ENCODE results near the gene NECAB2.

NECAB2 gene

GRCh38 chr16:84033251-84034195, 65.5 kb downstream of the NECAB2 start:
- DNase-seq = no peak
- TF ChIP-seq GATA1 (IDR thresholded peaks at IDR 0.05; ENCODE audit: low read depth, low read length) (no peak), POLR2A (IDR thresholded peaks at IDR 0.05; ENCODE audit: low read length) (no peak)

- TF ChIP-seq GATA1 (IDR thresholded peaks at IDR 0.05; ENCODE audit: low read depth, low read length) = no peak
- TF ChIP-seq POLR2A (IDR thresholded peaks at IDR 0.05; ENCODE audit: low read length) = no peak
- no peak for DNase-seq
These were observed 66.5 kb downstream of the NECAB2 start for GRCh38 chr16:84034516-84034915.

GRCh38 chr16:84036131-84036530, 68.1 kb downstream of the NECAB2 start:
- no peak for DNase-seq
- no peak for TF ChIP-seq GATA1 (IDR thresholded peaks at IDR 0.05; ENCODE audit: low read depth, low read length)
- no peak for TF ChIP-seq POLR2A (IDR thresholded peaks at IDR 0.05; ENCODE audit: low read length)

- TF ChIP-seq POLR2A (IDR thresholded peaks at IDR 0.05; ENCODE audit: low read length) (no peak), GATA1 (IDR thresholded peaks at IDR 0.05; ENCODE audit: low read depth, low read length) (no peak)
- no peak for DNase-seq
These were observed 69.0 kb downstream of the NECAB2 start for GRCh38 chr16:84036982-84037425.

- no peak for DNase-seq
- TF ChIP-seq GATA1 (IDR thresholded peaks at IDR 0.05; ENCODE audit: low read depth, low read length) (no peak), POLR2A (IDR thresholded peaks at IDR 0.05; ENCODE audit: low read length) (no peak)
These were observed 70.4 kb downstream of the NECAB2 start for GRCh38 chr16:84038469-84038868.

- no peak for DNase-seq
- TF ChIP-seq POLR2A (IDR thresholded peaks at IDR 0.05; ENCODE audit: low read length) = no peak
- TF ChIP-seq GATA1 (IDR thresholded peaks at IDR 0.05; ENCODE audit: low read depth, low read length) = no peak
These were observed 71.7 kb downstream of the NECAB2 start for GRCh38 chr16:84039696-84040095.

GRCh38 chr16:84040226-84040822, 72.3 kb downstream of the NECAB2 start:
- TF ChIP-seq POLR2A (IDR thresholded peaks at IDR 0.05; ENCODE audit: low read length) = no peak
- TF ChIP-seq GATA1 (IDR thresholded peaks at IDR 0.05; ENCODE audit: low read depth, low read length) = no peak

GRCh38 chr16:84040823-84041820, 73.1 kb downstream of the NECAB2 start:
- TF ChIP-seq POLR2A (IDR thresholded peaks at IDR 0.05; ENCODE audit: low read length) (no peak), GATA1 (IDR thresholded peaks at IDR 0.05; ENCODE audit: low read depth, low read length) (no peak)
- no peak for DNase-seq

More at GRCh38 chr16:84040226-84040822, 72.3 kb downstream of the NECAB2 start:
- no peak for DNase-seq

- TF ChIP-seq GATA1 (IDR thresholded peaks at IDR 0.05; ENCODE audit: low read depth, low read length) (no peak), POLR2A (IDR thresholded peaks at IDR 0.05; ENCODE audit: low read length) (no peak)
- DNase-seq = no peak
These were observed 73.8 kb downstream of the NECAB2 start for GRCh38 chr16:84041881-84042280.

GRCh38 chr16:84042308-84042878, 74.3 kb downstream of the NECAB2 start, which contains the start of gene SLC38A8:
SLC38A8 (minus strand) TSS chr16:84042795; CDS start chr16:84042157, 638 bp downstream.
- TF ChIP-seq POLR2A (IDR thresholded peaks at IDR 0.05; ENCODE audit: low read length) (no peak), GATA1 (IDR thresholded peaks at IDR 0.05; ENCODE audit: low read depth, low read length) (no peak)
- no peak for DNase-seq

- TF ChIP-seq GATA1 (IDR thresholded peaks at IDR 0.05; ENCODE audit: low read depth, low read length) (no peak), POLR2A (IDR thresholded peaks at IDR 0.05; ENCODE audit: low read length) (no peak)
- DNase-seq = no peak
These were observed 74.9 kb downstream of the NECAB2 start for GRCh38 chr16:84042879-84043485.

- peak; percentile 35 to 79 for DNase-seq
- TF ChIP-seq GATA1 (IDR thresholded peaks at IDR 0.05; ENCODE audit: low read depth, low read length) = no peak
These were observed 75.6 kb downstream of the NECAB2 start for GRCh38 chr16:84043486-84044117.

Data from erythroblast (primary cell).